ENCODE data around the gene TRAPPC2L. TPM values are rescaled to one million over a fixed set of nuclear protein-coding genes. Genes with fewer than 3 reads are reported as not detected.

Gene TRAPPC2L
- total RNA-seq, 1 donor: 43.1 TPM

GRCh38 chr16:88833086-88833485, 23.8 kb upstream of the TRAPPC2L start:
- no peaks in the 10 kb centered on the region for H3K4me1 ChIP-seq (ENCODE audit: insufficient read depth, low read length)
- no peaks in the 10 kb centered on the region for H3K9me3 ChIP-seq (ENCODE audit: low read depth, low read length)
- H2AFZ ChIP-seq (ENCODE audit: low read length): no peak overlapping the region
- H3K36me3 ChIP-seq (ENCODE audit: insufficient read depth, low read length): no peaks in the 10 kb centered on the region
- no peak overlapping the region for H3K4me3 ChIP-seq (ENCODE audit: insufficient read depth, low read length)
- no peak for DNase-seq (ENCODE audit: insufficient read length, low spot score, missing footprints)
- H3K4me2 ChIP-seq (ENCODE audit: insufficient read depth, low read length): no peak overlapping the region
- TF ChIP-seq CTCF (IDR thresholded peaks at IDR 0.05; ENCODE audit: extremely low read depth, low read depth, low read length): no peak
- no peak overlapping the region for H3K27ac ChIP-seq (ENCODE audit: low read depth, low read length)
- H4K20me1 ChIP-seq (ENCODE audit: insufficient read depth, low read length): no peaks in the 10 kb centered on the region
- no peaks in the 10 kb centered on the region for H3K27me3 ChIP-seq (ENCODE audit: insufficient read depth, low read length)
- no peaks in the 10 kb centered on the region for H3K79me2 ChIP-seq (ENCODE audit: insufficient read depth, low read length)

GRCh38 chr16:88834670-88835069, 22.3 kb upstream of the TRAPPC2L start:
- no peak for TF ChIP-seq CTCF (IDR thresholded peaks at IDR 0.05; ENCODE audit: extremely low read depth, low read depth, low read length)
- no peak overlapping the region for H2AFZ ChIP-seq (ENCODE audit: low read length)
- H3K27ac ChIP-seq (ENCODE audit: low read depth, low read length): no peak overlapping the region
- no peaks in the 10 kb centered on the region for H3K4me1 ChIP-seq (ENCODE audit: insufficient read depth, low read length)
- DNase-seq (ENCODE audit: insufficient read length, low spot score, missing footprints): no peak
- H3K4me2 ChIP-seq (ENCODE audit: insufficient read depth, low read length): no peak overlapping the region
- H3K36me3 ChIP-seq (ENCODE audit: insufficient read depth, low read length): peaks cover 4% of the 10 kb centered on the region
- no peaks in the 10 kb centered on the region for H3K79me2 ChIP-seq (ENCODE audit: insufficient read depth, low read length)
- H3K4me3 ChIP-seq (ENCODE audit: insufficient read depth, low read length): no peak overlapping the region
- H4K20me1 ChIP-seq (ENCODE audit: insufficient read depth, low read length): no peaks in the 10 kb centered on the region
- H3K27me3 ChIP-seq (ENCODE audit: insufficient read depth, low read length): no peaks in the 10 kb centered on the region
- no peaks in the 10 kb centered on the region for H3K9me3 ChIP-seq (ENCODE audit: low read depth, low read length)

GRCh38 chr16:88835383-88835782, 21.5 kb upstream of the TRAPPC2L start:
- DNase-seq (ENCODE audit: insufficient read length, low spot score, missing footprints): peak; percentile 98
- no peak overlapping the region for H3K4me3 ChIP-seq (ENCODE audit: insufficient read depth, low read length)
- peak overlapping the region; percentile 12 for H3K27ac ChIP-seq (ENCODE audit: low read depth, low read length)
- no peaks in the 10 kb centered on the region for H3K79me2 ChIP-seq (ENCODE audit: insufficient read depth, low read length)
- H3K4me2 ChIP-seq (ENCODE audit: insufficient read depth, low read length): peak overlapping the region; percentile 18
- TF ChIP-seq CTCF (IDR thresholded peaks at IDR 0.05; ENCODE audit: extremely low read depth, low read depth, low read length): no peak
- peak overlapping the region; percentile 56 for H2AFZ ChIP-seq (ENCODE audit: low read length)
- H3K36me3 ChIP-seq (ENCODE audit: insufficient read depth, low read length): peaks cover 11% of the 10 kb centered on the region
- H3K9me3 ChIP-seq (ENCODE audit: low read depth, low read length): no peaks in the 10 kb centered on the region
- H3K4me1 ChIP-seq (ENCODE audit: insufficient read depth, low read length): no peaks in the 10 kb centered on the region
- H4K20me1 ChIP-seq (ENCODE audit: insufficient read depth, low read length): no peaks in the 10 kb centered on the region
- H3K27me3 ChIP-seq (ENCODE audit: insufficient read depth, low read length): no peaks in the 10 kb centered on the region

- Histone ChIP-seq H3K27me3 (ENCODE audit: insufficient read depth, low read length) (no peaks in the 10 kb centered on the region), H3K4me2 (ENCODE audit: insufficient read depth, low read length) (no peak overlapping the region), H3K27ac (ENCODE audit: low read depth, low read length) (peak overlapping the region; percentile 12), H3K4me1 (ENCODE audit: insufficient read depth, low read length) (no peaks in the 10 kb centered on the region), H4K20me1 (ENCODE audit: insufficient read depth, low read length) (no peaks in the 10 kb centered on the region), H3K79me2 (ENCODE audit: insufficient read depth, low read length) (no peaks in the 10 kb centered on the region), H3K4me3 (ENCODE audit: insufficient read depth, low read length) (no peak overlapping the region), H3K36me3 (ENCODE audit: insufficient read depth, low read length) (peaks cover 13% of the 10 kb centered on the region), H3K9me3 (ENCODE audit: low read depth, low read length) (no peaks in the 10 kb centered on the region), H2AFZ (ENCODE audit: low read length) (peak overlapping the region; percentile 56)
- no peak for TF ChIP-seq CTCF (IDR thresholded peaks at IDR 0.05; ENCODE audit: extremely low read depth, low read depth, low read length)
- no peak for DNase-seq (ENCODE audit: insufficient read length, low spot score, missing footprints)
These were observed 21.1 kb upstream of the TRAPPC2L start for GRCh38 chr16:88835818-88836217.

Data from osteoblast (primary cell).